GM18867 (cell line): ENCODE data around the gene SLCO2A1.
A peak's percentile ranks its signal among the peaks of the same experiment; 100 is the strongest.

Experiments
- ATAC-seq: cut with Tn5 transposase; IDR thresholded peaks from one replicate; pipeline ENCODE4 v1.9.1; 2021; ENCODE audit warnings: mild to moderate bottlenecking, moderate library complexity; ENCODE audit not compliant: unreplicated experiment

SLCO2A1 gene

GRCh38 chr3:133935843-133936769 lies 93.6 kb downstream of the SLCO2A1 start:
- ATAC-seq: no peak

GRCh38 chr3:133934996-133935842 lies 94.5 kb downstream of the SLCO2A1 start:
- ATAC-seq: no peak

- no peak for ATAC-seq
Observed at GRCh38 chr3:133934073-133934970, 95.4 kb downstream of the SLCO2A1 start.

- ATAC-seq: no peak
Observed at GRCh38 chr3:133933097-133934024, 96.4 kb downstream of the SLCO2A1 start.

- no peak for ATAC-seq
Observed at GRCh38 chr3:133932009-133932408, 97.7 kb downstream of the SLCO2A1 start.

- no peak for ATAC-seq
Observed at GRCh38 chr3:133931084-133931483, 98.6 kb downstream of the SLCO2A1 start.

- ATAC-seq: no peak
Observed at GRCh38 chr3:133930341-133930933, 99.3 kb downstream of the SLCO2A1 start.

- no peak for ATAC-seq
Observed at GRCh38 chr3:133928903-133929607, 100.7 kb downstream of the SLCO2A1 start.

GRCh38 chr3:133928136-133928893 lies 101.4 kb downstream of the SLCO2A1 start:
- peak; percentile 50 for ATAC-seq

GRCh38 chr3:133927540-133928066 lies 102.1 kb downstream of the SLCO2A1 start:
- ATAC-seq: peak; percentile 78

GRCh38 chr3:133926736-133927539 lies 102.8 kb downstream of the SLCO2A1 start:
- peak; percentile 6 for ATAC-seq

GRCh38 chr3:133925960-133926735 lies 103.6 kb downstream of the SLCO2A1 start:
- ATAC-seq: no peak

GRCh38 chr3:133924041-133924440 lies 105.7 kb downstream of the SLCO2A1 start:
- ATAC-seq: no peak

GRCh38 chr3:133921592-133921991 lies 108.1 kb downstream of the SLCO2A1 start:
- ATAC-seq: no peak

- ATAC-seq: no peak
Observed at GRCh38 chr3:133917144-133917543, 112.6 kb downstream of the SLCO2A1 start.
